Stimulated activated naive CD8-positive, alpha-beta T cell treated with anti-CD3 and anti-CD28 coated beads, Interleukin-15, amount 100 ng/mL, for 72 hours (primary cell): Measurements from ENCODE around the gene HDGFL2.

ENCODE experiments used
- ATAC-seq: fragments of 150-1000 bp; cut with Tn5 transposase; 2 replicates; pipeline ENCODE4 v1.10.0; 2021; ENCODE audit warnings: mild to moderate bottlenecking, moderate library complexity
- DNase-seq, 2 donors: peaks; one replicate each; pipeline ENCODE4 v3.0.0; 2021 to 2022
- H3K27ac Mint-ChIP-seq, 2 donors: one replicate each; pipeline ENCODE4 v1.8.0; 2022; ENCODE audit warnings: mild to moderate bottlenecking in 2 of 2, mixed read lengths in 2 of 2, moderate library complexity in 2 of 2
- H3K27me3 Mint-ChIP-seq: one replicate; pipeline ENCODE4 v1.8.0; 2022; ENCODE audit warnings: mixed read lengths
- H3K4me1 Mint-ChIP-seq: one replicate; pipeline ENCODE4 v1.8.0; 2022; ENCODE audit warnings: mild to moderate bottlenecking, mixed read lengths
- H3K4me3 Mint-ChIP-seq, 2 donors: one replicate each; pipeline ENCODE4 v1.8.0; 2022; ENCODE audit warnings: mild to moderate bottlenecking in 2 of 2, mixed read lengths in 2 of 2, moderate library complexity in 1 of 2
- H3K9me3 Mint-ChIP-seq, 2 donors: one replicate each; pipeline ENCODE4 v1.8.0; 2022; ENCODE audit warnings: mixed read lengths in 2 of 2

HDGFL2 gene

GRCh38 chr19:4472174-4472974 lies at the start of gene HDGFL2:
Gene HDGFL2, plus strand, starts transcription at chr19:4472297. Its CDS starts 54 bp downstream, at chr19:4472351.
- ATAC-seq: no peak
- H3K4me1 Mint-ChIP-seq: peaks cover 23% of the 10 kb centered on the region
- H3K9me3 Mint-ChIP-seq: no peaks in the 10 kb centered on the region
- H3K27me3 Mint-ChIP-seq: no peaks in the 10 kb centered on the region
- H3K27ac Mint-ChIP-seq: peak within 1 kb of the TSS in 1 of 2 donors; percentile 88
- H3K4me3 Mint-ChIP-seq: peak within 1 kb of the TSS; percentile 84 to 94
- DNase-seq: no peak

GRCh38 chr19:4423416-4424126 lies 48.5 kb upstream of the HDGFL2 start:
- Mint-ChIP-seq H3K27me3 (no peaks in the 10 kb centered on the region), H3K4me3 (no peak overlapping the region), H3K9me3 (no peaks in the 10 kb centered on the region), H3K4me1 (peaks cover 15% of the 10 kb centered on the region), H3K27ac (no peak overlapping the region)
- no peak for DNase-seq
- ATAC-seq: no peak

- Mint-ChIP-seq H3K4me3 (no peak overlapping the region), H3K4me1 (peaks cover 15% of the 10 kb centered on the region), H3K27me3 (no peaks in the 10 kb centered on the region), H3K9me3 (no peaks in the 10 kb centered on the region), H3K27ac (no peak overlapping the region)
- DNase-seq (no peak), ATAC-seq (no peak)
Observed at GRCh38 chr19:4425537-4425936, 46.6 kb upstream of the HDGFL2 start.

- H3K4me1 Mint-ChIP-seq: peaks cover 5% of the 10 kb centered on the region
- H3K27ac Mint-ChIP-seq: no peak overlapping the region
- H3K9me3 Mint-ChIP-seq: no peaks in the 10 kb centered on the region
- no peak for ATAC-seq
- no peak overlapping the region for H3K4me3 Mint-ChIP-seq
- DNase-seq: no peak
- H3K27me3 Mint-ChIP-seq: no peaks in the 10 kb centered on the region
Observed at GRCh38 chr19:4428326-4428975, 43.6 kb upstream of the HDGFL2 start.

- H3K4me1 Mint-ChIP-seq: no peaks in the 10 kb centered on the region
- no peaks in the 10 kb centered on the region for H3K27me3 Mint-ChIP-seq
- ATAC-seq: no peak
- no peaks in the 10 kb centered on the region for H3K9me3 Mint-ChIP-seq
- DNase-seq: no peak
- H3K27ac Mint-ChIP-seq: peak overlapping the region in 1 of 2 donors; percentile 77
- H3K4me3 Mint-ChIP-seq: no peak overlapping the region
Observed at GRCh38 chr19:4429256-4429655, 42.8 kb upstream of the HDGFL2 start.

GRCh38 chr19:4429771-4430171 lies 42.3 kb upstream of the HDGFL2 start:
- DNase-seq: no peak
- no peak overlapping the region for H3K27ac Mint-ChIP-seq
- H3K9me3 Mint-ChIP-seq: no peaks in the 10 kb centered on the region
- H3K27me3 Mint-ChIP-seq: no peaks in the 10 kb centered on the region
- no peak overlapping the region for H3K4me3 Mint-ChIP-seq
- no peak for ATAC-seq
- no peaks in the 10 kb centered on the region for H3K4me1 Mint-ChIP-seq

- H3K4me3 Mint-ChIP-seq: no peak overlapping the region
- ATAC-seq (no peak), DNase-seq (no peak)
- no peaks in the 10 kb centered on the region for H3K27me3 Mint-ChIP-seq
- H3K9me3 Mint-ChIP-seq: no peaks in the 10 kb centered on the region
- H3K4me1 Mint-ChIP-seq: no peaks in the 10 kb centered on the region
- peak overlapping the region in 1 of 2 donors; percentile 66 for H3K27ac Mint-ChIP-seq
Observed at GRCh38 chr19:4430760-4431159, 41.3 kb upstream of the HDGFL2 start.

- ATAC-seq (no peak), DNase-seq (no peak)
- H3K4me1 Mint-ChIP-seq: no peaks in the 10 kb centered on the region
- H3K9me3 Mint-ChIP-seq: no peaks in the 10 kb centered on the region
- no peak overlapping the region for H3K4me3 Mint-ChIP-seq
- H3K27me3 Mint-ChIP-seq: no peaks in the 10 kb centered on the region
- H3K27ac Mint-ChIP-seq: no peak overlapping the region
Observed at GRCh38 chr19:4431296-4431695, 40.8 kb upstream of the HDGFL2 start.

GRCh38 chr19:4431808-4432674 lies 40.1 kb upstream of the HDGFL2 start:
- Mint-ChIP-seq H3K4me3 (no peak overlapping the region), H3K27ac (no peak overlapping the region), H3K27me3 (no peaks in the 10 kb centered on the region), H3K9me3 (no peaks in the 10 kb centered on the region), H3K4me1 (no peaks in the 10 kb centered on the region)
- ATAC-seq: no peak
- DNase-seq: no peak

- H3K27ac Mint-ChIP-seq: no peak overlapping the region
- no peaks in the 10 kb centered on the region for H3K27me3 Mint-ChIP-seq
- no peak overlapping the region for H3K4me3 Mint-ChIP-seq
- DNase-seq (no peak), ATAC-seq (no peak)
- H3K9me3 Mint-ChIP-seq: no peaks in the 10 kb centered on the region
- no peaks in the 10 kb centered on the region for H3K4me1 Mint-ChIP-seq
Observed at GRCh38 chr19:4432918-4433506, 39.1 kb upstream of the HDGFL2 start.

- no peaks in the 10 kb centered on the region for H3K4me1 Mint-ChIP-seq
- no peak for DNase-seq
- no peaks in the 10 kb centered on the region for H3K9me3 Mint-ChIP-seq
- H3K4me3 Mint-ChIP-seq: no peak overlapping the region
- H3K27me3 Mint-ChIP-seq: no peaks in the 10 kb centered on the region
- ATAC-seq: no peak
- peak overlapping the region in 1 of 2 donors; percentile 8 for H3K27ac Mint-ChIP-seq
Observed at GRCh38 chr19:4434391-4434790, 37.7 kb upstream of the HDGFL2 start.

GRCh38 chr19:4436231-4436630 lies 35.9 kb upstream of the HDGFL2 start:
- DNase-seq (no peak), ATAC-seq (no peak)
- H3K4me3 Mint-ChIP-seq: no peak overlapping the region
- peak overlapping the region in 1 of 2 donors; percentile 76 for H3K27ac Mint-ChIP-seq
- H3K9me3 Mint-ChIP-seq: no peaks in the 10 kb centered on the region
- H3K27me3 Mint-ChIP-seq: no peaks in the 10 kb centered on the region
- no peaks in the 10 kb centered on the region for H3K4me1 Mint-ChIP-seq

- H3K4me3 Mint-ChIP-seq: no peak overlapping the region
- peak overlapping the region in 1 of 2 donors; percentile 42 for H3K27ac Mint-ChIP-seq
- H3K27me3 Mint-ChIP-seq: no peaks in the 10 kb centered on the region
- DNase-seq (no peak), ATAC-seq (no peak)
- peaks cover 3% of the 10 kb centered on the region for H3K4me1 Mint-ChIP-seq
- H3K9me3 Mint-ChIP-seq: no peaks in the 10 kb centered on the region
Observed at GRCh38 chr19:4437103-4437502, 35.0 kb upstream of the HDGFL2 start.

GRCh38 chr19:4439243-4439642 lies 32.9 kb upstream of the HDGFL2 start:
- Mint-ChIP-seq H3K4me1 (peaks cover 9% of the 10 kb centered on the region), H3K27me3 (no peaks in the 10 kb centered on the region), H3K9me3 (no peaks in the 10 kb centered on the region), H3K27ac (peak overlapping the region in 1 of 2 donors; percentile 74), H3K4me3 (no peak overlapping the region)
- DNase-seq: no peak
- ATAC-seq: no peak
